SK-N-SH (cell line): Measurements from ENCODE around the gene CCDC148. TPM values are rescaled to one million over a fixed set of nuclear protein-coding genes. Genes with fewer than 3 reads are reported as not detected.
"Not testable (repeated sequence)": the region's sequence is repeated elsewhere in the genome, so short reads cannot be mapped to it uniquely, and the experiment has no call there.

ENCODE experiments used
- CTCF ChIA-PET: fragments of 300-600, 350-600 bp; formaldehyde crosslinking; extraction: SDS; loops from one replicate; lab custom pipeline; 2021; lab: Yijun Ruan, JAX
- POLR2A ChIA-PET: fragments of 350-600 bp; sonication (Branson Sonifier 250); formaldehyde crosslinking; extraction: SDS; loops from one replicate; lab custom pipeline; 2020; ENCODE audit warnings: antibody characterized with exemption, inconsistent platforms; lab: Yijun Ruan, JAX
- DNase-seq: peaks from one replicate; pipeline ENCODE4 v3.0.0; 2012
- H2AFZ ChIP-seq: fragments of 200-600 bp; sonication (generic); 2 replicates; pipeline ENCODE4 v1.8.1; 2016; ENCODE audit warnings: antibody characterized with exemption, mild to moderate bottlenecking, low read depth
- H3F3A ChIP-seq: fragments of 200-600 bp; sonication (generic); replicated peaks from 2 replicates; pipeline ENCODE3; 2016; ENCODE audit warnings: antibody characterized with exemption, mild to moderate bottlenecking; ENCODE audit not compliant: insufficient read depth
- H3K27ac ChIP-seq, 2 experiments: fragments of 200-500 bp in 1 of 2; fragments of 200-600 bp in 1 of 2; sonication (Bioruptor generic) in 1 of 2; sonication (generic), shearing (Covaris generic) in 1 of 2; 2 replicates each; pipeline versions ENCODE4 v1.5.1 to v1.6.1; 2014 to 2016; ENCODE audit warnings: low read depth in 2 of 2, inconsistent platforms in 1 of 2, low read length in 1 of 2, mild to moderate bottlenecking in 1 of 2, mixed read lengths in 1 of 2
- H3K27me3 ChIP-seq: fragments of 200-600 bp; sonication (generic), shearing (Covaris generic); 2 replicates; pipeline ENCODE4 v1.6.1; 2016; ENCODE audit warnings: mixed run types; ENCODE audit not compliant: insufficient read depth
- H3K36me3 ChIP-seq, 2 experiments: fragments of 200-500 bp in 1 of 2; fragments of 200-600 bp in 1 of 2; sonication (Bioruptor generic) in 1 of 2; sonication (generic) in 1 of 2; replicated peaks in 1 of 2; 2 replicates each; pipeline versions ENCODE3 to v1.5.1; 2014 to 2016; ENCODE audit warnings: low read length in 1 of 2, mild to moderate bottlenecking in 1 of 2; ENCODE audit not compliant: insufficient read depth in 2 of 2, control insufficient read depth in 1 of 2
- H3K4me1 ChIP-seq, 2 experiments: fragments of 200-500 bp in 1 of 2; fragments of 200-600 bp in 1 of 2; sonication (Bioruptor generic) in 1 of 2; sonication (generic), shearing (Covaris generic) in 1 of 2; 2 replicates each; pipeline versions ENCODE4 v1.5.1 to v1.6.1; 2014 to 2016; ENCODE audit warnings: low read depth in 1 of 2, low read length in 1 of 2, mixed run types in 1 of 2; ENCODE audit not compliant: insufficient read depth in 2 of 2, control insufficient read depth in 1 of 2
- H3K4me2 ChIP-seq: fragments of 200-600 bp; sonication (generic), shearing (Covaris generic); 2 replicates; pipeline ENCODE4 v1.6.1; 2017; ENCODE audit warnings: mixed run types
- H3K4me3 ChIP-seq, 2 experiments: fragments of 200-500 bp in 1 of 2; fragments of 200-600 bp in 1 of 2; sonication (Bioruptor generic) in 1 of 2; sonication (generic), shearing (Covaris generic) in 1 of 2; 2 replicates each; pipeline versions ENCODE4 v1.5.1 to v1.8.1; 2014 to 2016; ENCODE audit warnings: low read depth in 2 of 2, inconsistent platforms in 1 of 2, low read length in 1 of 2, mild to moderate bottlenecking in 1 of 2, mixed read lengths in 1 of 2, moderate library complexity in 1 of 2
- H3K79me2 ChIP-seq: fragments of 200-600 bp; sonication (generic); 2 replicates; pipeline ENCODE4 v1.8.1; 2017; ENCODE audit warnings: mild to moderate bottlenecking; ENCODE audit not compliant: insufficient read depth
- H3K9ac ChIP-seq: fragments of 200-600 bp; sonication (generic); 2 replicates; pipeline ENCODE4 v1.6.1; 2017; ENCODE audit warnings: mixed run types
- H3K9me2 ChIP-seq: fragments of 200-600 bp; sonication (generic); 2 replicates; pipeline ENCODE4 v1.6.1; 2017; ENCODE audit warnings: mixed run types
- H3K9me3 ChIP-seq: fragments of 200-600 bp; sonication (generic); 2 replicates; pipeline ENCODE4 v1.6.1; 2017; ENCODE audit warnings: mixed run types, mild to moderate bottlenecking, moderate library complexity
- H4K20me1 ChIP-seq: fragments of 200-600 bp; sonication (generic); 2 replicates; pipeline ENCODE4 v1.6.1; 2017; ENCODE audit warnings: mild to moderate bottlenecking, mixed run types; ENCODE audit not compliant: insufficient read depth
- ELF1 ChIP-seq: IDR thresholded peaks from 2 replicates; pipeline ENCODE4 v1.4.0; 2012
- EP300 ChIP-seq, 2 experiments: IDR thresholded peaks; 2 replicates each; pipeline versions ENCODE4 v1.4.0 to v1.6.1; 2012; ENCODE audit warnings: borderline replicate concordance in 1 of 2, low read depth in 1 of 2, low read length in 1 of 2
- EZH2phosphoT487 ChIP-seq: fragments of 200-600 bp; sonication (generic); IDR thresholded peaks from 2 replicates; pipeline ENCODE4 v1.6.1; 2017; ENCODE audit warnings: low read depth, mixed run types, mild to moderate bottlenecking, antibody characterized with exemption, moderate library complexity, borderline replicate concordance
- FOSL2 ChIP-seq: IDR thresholded peaks from 2 replicates; pipeline ENCODE4 v1.4.0; 2012; ENCODE audit warnings: low read depth, mild to moderate bottlenecking, moderate library complexity, borderline replicate concordance
- FOXM1 ChIP-seq: IDR thresholded peaks from 2 replicates; pipeline ENCODE4 v1.4.0; 2012; ENCODE audit warnings: low read depth, mild to moderate bottlenecking
- JUND ChIP-seq: IDR thresholded peaks from 2 replicates; pipeline ENCODE4 v1.4.0; 2012
- MXI1 ChIP-seq: IDR thresholded peaks from 2 replicates; pipeline ENCODE4 v1.6.1; 2012; ENCODE audit warnings: mild to moderate bottlenecking, low read depth, low read length, improper control_type of control experiment
- RAD21 ChIP-seq: IDR thresholded peaks from 2 replicates; pipeline ENCODE4 v1.6.1; 2012; ENCODE audit warnings: mild to moderate bottlenecking, low read length
- RCOR1 ChIP-seq: fragments of 150-350 bp; IDR thresholded peaks from 2 replicates; pipeline ENCODE4 v1.6.1; 2017; ENCODE audit warnings: antibody characterized with exemption, low read length
- TCF12 ChIP-seq: IDR thresholded peaks from 2 replicates; pipeline ENCODE4 v1.4.0; 2012
- WGBS: methylation state at CpG from one replicate; pipeline ENCODE4 v1.1.6; 2017; ENCODE audit warnings: low lambda C conversion rate; 5-methylcytosine and 5-hydroxymethylcytosine counted together
- polyA plus RNA-seq, 3 experiments: library from polyadenylated mRNA; depleted of rRNA; stranded (reverse); fragments of >200 nt; gene quantifications; 2 replicates each; pipeline ENCODE4 v1.2.3, GENCODE V29; 2012
- TF ChIP-seq, protein P1 (sequence below): IDR thresholded peaks from 2 replicates; pipeline ENCODE4 v1.4.0; 2012; ENCODE audit warnings: low read depth, borderline replicate concordance
- TF ChIP-seq, protein P2 (sequence below): IDR thresholded peaks from 2 replicates; pipeline ENCODE4 v1.4.0; 2012; ENCODE audit warnings: low read depth, borderline replicate concordance

The CCDC148 gene
- polyA plus RNA-seq, 1 of the 3 experiments (the other 2 are of a cell fraction), result 0.18 TPM

DNA sequence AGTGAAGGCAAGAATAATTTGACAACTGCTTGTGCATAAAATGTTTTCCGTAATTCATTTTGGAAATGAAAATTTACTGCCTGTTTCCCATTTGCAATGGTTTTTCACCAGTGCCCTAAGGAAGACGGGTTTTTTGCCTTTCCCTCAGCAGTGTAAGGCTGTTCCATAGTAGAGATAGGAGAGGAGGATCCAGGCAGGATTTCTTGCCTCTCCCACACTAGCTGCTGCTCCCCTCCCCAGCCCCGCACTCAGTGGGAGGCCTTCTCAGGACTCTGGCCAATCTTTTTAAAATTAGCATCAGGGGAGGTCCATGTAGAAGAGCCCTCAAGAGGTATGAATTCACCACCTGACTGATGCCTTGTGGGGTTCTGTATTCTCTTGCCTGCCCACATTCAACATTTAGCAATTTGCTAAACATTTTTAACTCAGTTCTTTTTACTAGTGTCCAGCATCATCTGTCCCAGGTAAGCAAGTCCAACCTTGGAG is 18.0 kb upstream of the CCDC148 start:
- peaks cover 0 to 19% of the 10 kb centered on the region in 2 experiments; a peak in 1 of 4 replicates for H3K4me1 ChIP-seq
- H3K79me2 ChIP-seq, H3K9ac ChIP-seq, DNase-seq, H3K4me2 ChIP-seq, H3K27ac ChIP-seq, H3F3A ChIP-seq, H3K9me2 ChIP-seq, H3K36me3 ChIP-seq, H3K4me3 ChIP-seq, H3K9me3 ChIP-seq, H2AFZ ChIP-seq, H4K20me1 ChIP-seq, H3K27me3 ChIP-seq, POLR2A ChIA-PET: not testable (repeated sequence)
- CTCF ChIA-PET, result interaction anchor here (0.8 to 1.4 kb wide), 3 partner anchors 9 to 280 kb away, joined by 3 to 5 read pairs (median 4); no protein-coding TSS in a partner anchor
- 100% methylated on average over 3 of the region's 3 CpGs for WGBS

DNA sequence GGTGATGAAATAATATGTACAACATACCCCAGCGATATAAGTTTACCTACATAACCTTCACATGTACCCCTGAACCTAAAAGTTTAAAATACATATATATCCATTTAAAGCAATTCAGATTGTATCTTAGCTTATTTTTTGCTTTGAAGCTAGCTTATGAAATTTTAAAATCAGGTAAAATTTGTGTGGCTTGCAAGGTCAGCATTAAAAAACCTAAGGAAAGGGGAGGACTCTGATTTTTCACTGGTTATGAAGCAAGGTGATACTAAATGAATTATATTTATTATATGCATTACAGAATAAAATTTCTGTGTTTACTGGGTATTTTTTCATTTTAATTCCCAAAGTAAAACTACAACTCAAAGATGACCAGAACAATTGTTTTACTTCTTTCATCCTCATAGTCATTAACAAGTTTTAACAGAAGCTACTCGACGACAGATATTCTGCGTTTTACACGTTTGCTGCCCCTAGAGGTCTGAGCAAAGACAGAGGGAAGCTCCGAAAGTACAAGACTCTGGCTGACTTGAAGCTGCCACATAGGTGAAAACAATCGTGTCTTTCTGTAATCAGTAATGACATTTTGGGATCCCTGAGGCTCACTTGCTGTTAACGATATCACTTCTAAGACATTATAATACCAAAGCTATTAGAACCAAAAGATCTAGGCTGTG is 17.3 kb upstream of the CCDC148 start:
- no peak for DNase-seq
- no peaks in the 10 kb centered on the region for H3K9me3 ChIP-seq
- ChIA-PET POLR2A (no interaction called here), CTCF (interaction anchor here (0.8 to 1.4 kb wide), 3 partner anchors 9 to 280 kb away, joined by 3 to 5 read pairs (median 4); no protein-coding TSS in a partner anchor)
- H3K27ac ChIP-seq, result no peak overlapping the region
- H3K4me3 ChIP-seq, result no peak overlapping the region; a peak in 1 of 4 replicates
- no peak overlapping the region for H3K9ac ChIP-seq
- no peak overlapping the region for H3K4me2 ChIP-seq
- H3K4me1 ChIP-seq, result peaks cover 0 to 19% of the 10 kb centered on the region in 2 experiments; a peak in 1 of 4 replicates
- H3K9me2 ChIP-seq, result no peaks in the 10 kb centered on the region
- peaks cover 5% of the 10 kb centered on the region for H3K79me2 ChIP-seq
- no peaks in the 10 kb centered on the region for H3K27me3 ChIP-seq
- H4K20me1 ChIP-seq, result no peaks in the 10 kb centered on the region
- H2AFZ ChIP-seq, result no peak overlapping the region
- H3F3A ChIP-seq, result no peaks in the 10 kb centered on the region
- 97% methylated on average over 8 of the region's 8 CpGs for WGBS
- peaks cover 0 to 4% of the 10 kb centered on the region in 2 experiments for H3K36me3 ChIP-seq
- TF ChIP-seq RCOR1 (no peak), FOSL2 (no peak), TCF12 (no peak), FOXM1 (no peak), JUND (no peak), RAD21 (no peak), MXI1 (no peak), EZH2phosphoT487 (no peak), ELF1 (no peak), EP300 (IDR thresholded peaks at IDR 0.05; ENCODE audit: borderline replicate concordance in 1 of 2, low read depth in 1 of 2, low read length in 1 of 2) (no peak)
- TF ChIP-seq, protein P1, sequence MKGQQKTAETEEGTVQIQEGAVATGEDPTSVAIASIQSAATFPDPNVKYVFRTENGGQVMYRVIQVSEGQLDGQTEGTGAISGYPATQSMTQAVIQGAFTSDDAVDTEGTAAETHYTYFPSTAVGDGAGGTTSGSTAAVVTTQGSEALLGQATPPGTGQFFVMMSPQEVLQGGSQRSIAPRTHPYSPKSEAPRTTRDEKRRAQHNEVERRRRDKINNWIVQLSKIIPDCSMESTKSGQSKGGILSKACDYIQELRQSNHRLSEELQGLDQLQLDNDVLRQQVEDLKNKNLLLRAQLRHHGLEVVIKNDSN, result no peak
- TF ChIP-seq, protein P2, sequence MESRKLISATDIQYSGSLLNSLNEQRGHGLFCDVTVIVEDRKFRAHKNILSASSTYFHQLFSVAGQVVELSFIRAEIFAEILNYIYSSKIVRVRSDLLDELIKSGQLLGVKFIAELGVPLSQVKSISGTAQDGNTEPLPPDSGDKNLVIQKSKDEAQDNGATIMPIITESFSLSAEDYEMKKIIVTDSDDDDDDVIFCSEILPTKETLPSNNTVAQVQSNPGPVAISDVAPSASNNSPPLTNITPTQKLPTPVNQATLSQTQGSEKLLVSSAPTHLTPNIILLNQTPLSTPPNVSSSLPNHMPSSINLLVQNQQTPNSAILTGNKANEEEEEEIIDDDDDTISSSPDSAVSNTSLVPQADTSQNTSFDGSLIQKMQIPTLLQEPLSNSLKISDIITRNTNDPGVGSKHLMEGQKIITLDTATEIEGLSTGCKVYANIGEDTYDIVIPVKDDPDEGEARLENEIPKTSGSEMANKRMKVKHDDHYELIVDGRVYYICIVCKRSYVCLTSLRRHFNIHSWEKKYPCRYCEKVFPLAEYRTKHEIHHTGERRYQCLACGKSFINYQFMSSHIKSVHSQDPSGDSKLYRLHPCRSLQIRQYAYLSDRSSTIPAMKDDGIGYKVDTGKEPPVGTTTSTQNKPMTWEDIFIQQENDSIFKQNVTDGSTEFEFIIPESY, result no peak

DNA sequence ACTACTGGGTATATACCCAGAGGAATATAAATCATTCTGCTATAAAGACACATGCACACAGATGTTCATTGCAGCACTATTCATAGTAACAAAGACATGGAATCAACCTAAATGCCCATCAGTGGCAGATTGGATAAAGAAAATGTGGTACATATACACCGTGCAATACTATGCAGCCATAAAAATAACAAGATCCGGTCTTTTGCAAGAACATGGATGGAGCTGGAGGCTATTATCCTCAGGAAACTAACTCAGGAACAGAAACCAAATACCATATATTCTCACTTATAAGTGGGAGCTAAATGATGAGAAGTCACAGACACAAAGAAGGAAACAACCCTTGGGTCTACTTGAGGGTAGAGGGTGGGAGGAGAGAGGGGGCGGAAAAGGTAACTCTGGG is 16.7 kb upstream of the CCDC148 start:
- DNase-seq, H3K27me3 ChIP-seq, H3K4me2 ChIP-seq, POLR2A ChIA-PET, H3K9me2 ChIP-seq, H3K79me2 ChIP-seq, H4K20me1 ChIP-seq, H3K36me3 ChIP-seq, H2AFZ ChIP-seq, H3K9ac ChIP-seq, H3F3A ChIP-seq, H3K9me3 ChIP-seq, H3K27ac ChIP-seq, H3K4me3 ChIP-seq: not testable (repeated sequence)
- CTCF ChIA-PET, result interaction anchor here (0.6 to 1.4 kb wide), 3 partner anchors 8 to 745 kb away, joined by 4 to 5 read pairs (median 5); no protein-coding TSS in a partner anchor
- H3K4me1 ChIP-seq, result peaks cover 0 to 15% of the 10 kb centered on the region in 2 experiments; a peak in 1 of 4 replicates
- WGBS, result 99% methylated on average over 3 of the region's 3 CpGs

DNA sequence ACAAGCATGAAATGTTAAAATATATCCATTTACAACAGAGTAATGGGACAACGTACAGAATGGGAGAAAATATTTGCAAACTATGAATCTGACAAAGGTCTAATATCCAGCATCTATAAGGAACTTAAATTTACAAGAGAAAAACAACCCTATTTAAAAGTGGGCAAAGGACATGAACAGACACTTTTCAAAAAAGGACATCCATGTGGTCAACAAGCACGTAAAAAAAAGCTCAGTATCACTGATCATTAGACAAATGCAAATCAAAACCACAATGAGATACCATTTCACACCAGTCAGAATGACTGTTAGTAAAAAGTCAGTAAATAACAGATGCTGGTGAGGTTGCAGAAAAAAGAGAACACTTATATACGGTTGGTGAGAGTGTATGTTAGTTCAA is 16.3 kb upstream of the CCDC148 start:
- H3K27me3 ChIP-seq, H3K4me1 ChIP-seq, H2AFZ ChIP-seq, H3K27ac ChIP-seq, H4K20me1 ChIP-seq, POLR2A ChIA-PET, DNase-seq, H3K79me2 ChIP-seq, H3K9me3 ChIP-seq, H3K36me3 ChIP-seq, H3K4me3 ChIP-seq, H3K9ac ChIP-seq, H3K9me2 ChIP-seq, H3K4me2 ChIP-seq, H3F3A ChIP-seq: not testable (repeated sequence)
- 100% methylated on average over 3 of the region's 3 CpGs for WGBS
- CTCF ChIA-PET, result interaction anchor here (0.6 kb wide), 1 partner anchor 745 kb away, joined by 5 read pairs; no protein-coding TSS in a partner anchor
